NT2/D1 (cell line): ENCODE data around the gene TRAF1.

Experiments
- SUZ12 ChIP-seq: IDR thresholded peaks from 2 replicates; pipeline ENCODE4 v1.6.1; 2011; ENCODE audit not compliant: insufficient read length, insufficient read depth; ENCODE audit errors: extremely low read depth
- ZNF274 ChIP-seq: IDR thresholded peaks from 2 replicates; pipeline ENCODE4 v1.6.1; 2011; ENCODE audit warnings: mild to moderate bottlenecking, low read depth, low read length

DNA sequence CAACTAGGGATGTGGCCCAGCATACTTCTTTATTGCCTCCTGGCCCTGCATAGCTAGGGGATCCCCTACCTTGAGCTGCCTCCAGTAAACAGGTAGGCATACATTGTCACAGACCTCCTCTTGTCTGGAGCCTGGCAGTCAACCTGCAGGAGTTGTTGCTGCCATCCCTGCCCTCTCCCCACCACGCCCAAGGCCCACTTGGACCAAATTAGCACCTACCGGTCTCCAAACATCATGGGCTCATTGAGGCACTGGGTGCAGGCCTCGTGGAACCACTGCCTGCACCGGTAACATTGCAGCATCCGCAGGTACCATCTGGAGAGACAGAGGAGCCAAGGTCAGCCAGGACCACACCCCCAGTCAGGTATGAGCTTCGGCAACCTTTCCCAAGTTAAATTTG lies 59.9 kb downstream of the TRAF1 start:
- TF ChIP-seq SUZ12 (no peak), ZNF274 (no peak)
